Motor neuron (in vitro differentiated cells): ENCODE measurements around the gene MESP2. TPM values are rescaled to one million over a fixed set of nuclear protein-coding genes. Genes with fewer than 3 reads are reported as not detected.
A peak's percentile ranks its signal among the peaks of the same experiment; 100 is the strongest.

Experiments
- ATAC-seq, 8 experiments: fragments of 200-7000 bp; cut with Tn5 transposase; replicated peaks in 6 of 8; 2 replicates each; pipeline ENCODE4 v1.8.0; 2021; ENCODE audit warnings: mild to moderate bottlenecking in 8 of 8, moderate library complexity in 8 of 8
- H3K27ac ChIP-seq, 2 donors: fragments of 250-450 bp; sonication (Bioruptor Pico); 2 replicates each; pipeline ENCODE4 v1.9.0; 2021; ENCODE audit warnings: antibody characterized with exemption in 2 of 2, mild to moderate bottlenecking in 2 of 2, moderate library complexity in 1 of 2
- H3K4me1 ChIP-seq, 2 donors: fragments of 250-450 bp; sonication (Bioruptor Pico); replicated peaks in 1 of 2; 2 replicates each; pipeline ENCODE4 v1.6.1; 2021; ENCODE audit warnings: antibody characterized with exemption in 2 of 2, mild to moderate bottlenecking in 2 of 2, moderate library complexity in 1 of 2
- H3K4me3 ChIP-seq, 5 donors: fragments of 250-450 bp; sonication (Bioruptor Pico); 2 replicates each; pipeline ENCODE4 v1.9.0; 2021; ENCODE audit warnings: antibody characterized with exemption in 5 of 5, mild to moderate bottlenecking in 5 of 5, moderate library complexity in 4 of 5
- WGBS, 10 experiments: fragments of 450-650 bp; shearing (Covaris generic); methylation state at CpG; one replicate each; pipeline ENCODE4 v1.0.0; 2022; 5-methylcytosine and 5-hydroxymethylcytosine counted together
- in situ Hi-C, 9 experiments: fragments of 400-800 bp; cut with MboI; loops; one replicate each; pipeline ENCODE4 v1.15.0; 2021; ENCODE audit warnings: low sequenced_read_pairs in 9 of 9, low pct_unique_long_range_greater_than_20kb in 2 of 9; ENCODE audit not compliant: unreplicated experiment in 9 of 9
- total RNA-seq, 8 experiments: library from RNA; unstranded; fragments of 300-600 nt; gene quantifications; 2 replicates each; pipeline versions ENCODE4 v1.2.3 to v1.2.4, GENCODE V29; 2022

MESP2 gene
- under 1 TPM in 6 of 8 experiments, not detected in 2; 0.18 to 0.90 (median 0.22) TPM for total RNA-seq

GRCh38 chr15:89776274-89777072 lies at the start of gene MESP2:
Gene MESP2, plus strand, starts transcription at chr15:89776332. Its CDS starts 26 bp downstream, at chr15:89776358.
- 0% methylated on average over 4 of the region's 82 CpGs; no CpG with 5 or more reads in 9 of the 10 experiments for WGBS, 10 experiments
- in situ Hi-C loops = no loop called here
- ATAC-seq = peak; percentile 92 to 97 (median 96)
- H3K4me1 ChIP-seq = peaks cover 0 to 5% of the 10 kb centered on the region in 2 donors
- peak within 1 kb of the TSS; percentile 26 to 38 (median 31) for H3K4me3 ChIP-seq
- peak within 1 kb of the TSS; percentile 45 to 64 for H3K27ac ChIP-seq

GRCh38 chr15:89728254-89728653 lies 47.9 kb upstream of the MESP2 start:
- 10 to 100% (median 33%) methylated on average over 1 to 2 of the region's 2 CpGs; no CpG with 5 or more reads in 3 of the 10 experiments for WGBS, 10 experiments
- in situ Hi-C loops = no loop called here
- ATAC-seq = no peak
- Histone ChIP-seq H3K4me1 (no peaks in the 10 kb centered on the region), H3K4me3 (no peak overlapping the region), H3K27ac (no peak overlapping the region)

- no peak for ATAC-seq
- no peak overlapping the region for H3K4me3 ChIP-seq
- in situ Hi-C loops = no loop called here
- no peak overlapping the region for H3K27ac ChIP-seq
- H3K4me1 ChIP-seq = no peaks in the 10 kb centered on the region
- 70 to 100% (median 80%) methylated on average over 1 to 4 of the region's 5 CpGs; no CpG with 5 or more reads in 5 of the 10 experiments for WGBS, 10 experiments
Measured at GRCh38 chr15:89731275-89731674, 44.9 kb upstream of the MESP2 start.

- Histone ChIP-seq H3K27ac (no peak overlapping the region), H3K4me1 (no peaks in the 10 kb centered on the region), H3K4me3 (no peak overlapping the region)
- ATAC-seq = no peak
- 50 to 83% (median 61%) methylated on average over 2 to 6 of the region's 8 CpGs; no CpG with 5 or more reads in 3 of the 10 experiments for WGBS, 10 experiments
- in situ Hi-C loops = no loop called here
Measured at GRCh38 chr15:89732451-89733172, 43.5 kb upstream of the MESP2 start.

- 23 to 80% (median 47%) methylated on average over 1 to 3 of the region's 4 CpGs; no CpG with 5 or more reads in 4 of the 10 experiments for WGBS, 10 experiments
- no peak for ATAC-seq
- no peak overlapping the region for H3K4me3 ChIP-seq
- in situ Hi-C loops = no loop called here
- H3K27ac ChIP-seq = no peak overlapping the region
- no peaks in the 10 kb centered on the region for H3K4me1 ChIP-seq
Measured at GRCh38 chr15:89735773-89736172, 40.4 kb upstream of the MESP2 start.

- H3K27ac ChIP-seq = no peak overlapping the region
- ATAC-seq = peak; percentile 82 to 100 (median 90)
- no peak overlapping the region for H3K4me3 ChIP-seq
- no peaks in the 10 kb centered on the region for H3K4me1 ChIP-seq
- 0 to 3% (median 1%) methylated on average over 1 to 8 of the region's 8 CpGs; no CpG with 5 or more reads in 5 of the 10 experiments for WGBS, 10 experiments
- in situ Hi-C loops = no loop called here
Measured at GRCh38 chr15:89740137-89740536, 36.0 kb upstream of the MESP2 start.

GRCh38 chr15:89743011-89743410 lies 33.1 kb upstream of the MESP2 start:
- Histone ChIP-seq H3K4me3 (no peak overlapping the region), H3K27ac (no peak overlapping the region), H3K4me1 (no peaks in the 10 kb centered on the region)
- ATAC-seq = no peak
- in situ Hi-C loops = no loop called here
- WGBS, 10 experiments = 47 to 74% (median 56%) methylated on average over 3 to 6 of the region's 8 CpGs; no CpG with 5 or more reads in 5 of the 10 experiments

- in situ Hi-C loops = no loop called here
- ATAC-seq = no peak
- no peak overlapping the region for H3K27ac ChIP-seq
- WGBS, 10 experiments = 28 to 93% (median 80%) methylated on average over 1 to 3 of the region's 8 CpGs; no CpG with 5 or more reads in 7 of the 10 experiments
- no peak overlapping the region for H3K4me3 ChIP-seq
- H3K4me1 ChIP-seq = no peaks in the 10 kb centered on the region
Measured at GRCh38 chr15:89743594-89743993, 32.5 kb upstream of the MESP2 start.

GRCh38 chr15:89745131-89745530 lies 31.0 kb upstream of the MESP2 start:
- WGBS, 10 experiments = 50 to 73% (median 63%) methylated on average over 2 to 6 of the region's 13 CpGs; no CpG with 5 or more reads in 7 of the 10 experiments
- H3K27ac ChIP-seq = no peak overlapping the region
- no peak for ATAC-seq
- in situ Hi-C loops = no loop called here
- no peak overlapping the region for H3K4me3 ChIP-seq
- no peaks in the 10 kb centered on the region for H3K4me1 ChIP-seq

GRCh38 chr15:89745768-89746167 lies 30.4 kb upstream of the MESP2 start:
- in situ Hi-C loops = no loop called here
- Histone ChIP-seq H3K4me3 (no peak overlapping the region), H3K27ac (no peak overlapping the region), H3K4me1 (no peaks in the 10 kb centered on the region)
- ATAC-seq = no peak
- WGBS, 10 experiments = 0 to 38% (median 20%) methylated on average over 1 of the region's 1 CpG; no CpG with 5 or more reads in 7 of the 10 experiments

GRCh38 chr15:89746386-89746780 lies 29.7 kb upstream of the MESP2 start:
- in situ Hi-C loops = no loop called here
- 28 to 100% (median 37%) methylated on average over 1 to 5 of the region's 9 CpGs; no CpG with 5 or more reads in 6 of the 10 experiments for WGBS, 10 experiments

GRCh38 chr15:89747708-89748682 lies 28.1 kb upstream of the MESP2 start:
- in situ Hi-C loops = no loop called here
- no peak for ATAC-seq
- Histone ChIP-seq H3K4me1 (peaks cover 0 to 2% of the 10 kb centered on the region in 2 donors), H3K27ac (no peak overlapping the region), H3K4me3 (no peak overlapping the region)
- WGBS, 10 experiments = 7 to 80% (median 32%) methylated on average over 3 to 12 of the region's 28 CpGs; no CpG with 5 or more reads in 2 of the 10 experiments

More at GRCh38 chr15:89746386-89746780, 29.7 kb upstream of the MESP2 start:
- no peak overlapping the region for H3K27ac ChIP-seq
- H3K4me1 ChIP-seq = peaks cover 0 to 2% of the 10 kb centered on the region in 2 donors
- ATAC-seq = no peak
- H3K4me3 ChIP-seq = no peak overlapping the region
